Suprapubic skin (tissue), 4 donors: Measurements from ENCODE around the gene LACTB. TPM values are rescaled to one million over a fixed set of nuclear protein-coding genes. Genes with fewer than 3 reads are reported as not detected.

Source experiments
- DNase-seq, 2 donors: peaks; one replicate each; pipeline ENCODE4 v3.0.0-alpha.2; 2019; ENCODE audit warnings: low spot score in 2 of 2
- H3K27ac ChIP-seq: fragments of 200-600 bp; sonication (generic); one replicate; pipeline ENCODE4 v1.5.1; 2019
- H3K27me3 ChIP-seq: fragments of 200-600 bp; sonication (generic); one replicate; pipeline ENCODE4 v1.5.1; 2019
- H3K36me3 ChIP-seq: fragments of 200-600 bp; sonication (generic); one replicate; pipeline ENCODE4 v1.5.1; 2019
- H3K4me1 ChIP-seq: fragments of 200-600 bp; sonication (generic); one replicate; pipeline ENCODE4 v1.5.1; 2019
- H3K4me3 ChIP-seq: fragments of 200-600 bp; sonication (generic); one replicate; pipeline ENCODE4 v1.5.1; 2019; ENCODE audit warnings: mild to moderate bottlenecking
- H3K9me3 ChIP-seq: fragments of 200-600 bp; sonication (generic); one replicate; pipeline ENCODE4 v1.5.1; 2019
- CTCF ChIP-seq, 2 donors: fragments of 200-600 bp in 1 of 2; fragments of 450-650 bp in 1 of 2; sonication (generic) in 1 of 2; IDR thresholded peaks; one replicate each; pipeline ENCODE4 v1.5.1; 2016 to 2019; ENCODE audit warnings: antibody characterized with exemption in 2 of 2, mild to moderate bottlenecking in 1 of 2, moderate library complexity in 1 of 2
- EP300 ChIP-seq: sonication (generic); formaldehyde crosslinking; IDR thresholded peaks from one replicate; pipeline ENCODE4 v1.6.1; 2017; ENCODE audit warnings: antibody characterized with exemption
- POLR2A ChIP-seq, 2 donors: fragments of 450-650 bp; IDR thresholded peaks; one replicate each; pipeline ENCODE4 v1.6.1; 2017; ENCODE audit warnings: antibody characterized with exemption in 2 of 2, mild to moderate bottlenecking in 2 of 2, moderate library complexity in 2 of 2
- POLR2AphosphoS5 ChIP-seq, 3 donors: sonication (generic); formaldehyde crosslinking; IDR thresholded peaks; one replicate each; pipeline ENCODE4 v1.6.1; 2017; ENCODE audit warnings: antibody characterized with exemption in 3 of 3
- WGBS: methylation state at CpG from one replicate; pipeline ENCODE4 v1.1.5; 2018; 5-methylcytosine and 5-hydroxymethylcytosine counted together
- total RNA-seq, 4 donors: library from RNA; depleted of rRNA; stranded (reverse); fragments of >200 nt; gene quantifications; one replicate each; pipeline ENCODE4 v1.1.0, GENCODE V29; 2016

The LACTB gene
- total RNA-seq, 4 donors from 2014 or later: 11.3 to 15.9 (median 12.6) TPM

GRCh38 chr15:63075015-63075983 is 46.4 kb upstream of the LACTB start:
- 64% methylated on average over 17 of the region's 17 CpGs for WGBS
- DNase-seq: no peak
- TF ChIP-seq EP300 (no peak), POLR2AphosphoS5 (IDR thresholded peaks at IDR 0.05) (no peak), POLR2A (IDR thresholded peaks at IDR 0.05) (no peak), CTCF (IDR thresholded peaks at IDR 0.05) (no peak)
- peaks cover 9% of the 10 kb centered on the region for H3K4me1 ChIP-seq
- H3K4me3 ChIP-seq: no peak overlapping the region
- peaks cover 14% of the 10 kb centered on the region for H3K36me3 ChIP-seq
- no peak overlapping the region for H3K27ac ChIP-seq
- no peaks in the 10 kb centered on the region for H3K9me3 ChIP-seq
- no peaks in the 10 kb centered on the region for H3K27me3 ChIP-seq

GRCh38 chr15:63075984-63076713 is 45.5 kb upstream of the LACTB start:
- Histone ChIP-seq H3K27me3 (no peaks in the 10 kb centered on the region), H3K9me3 (no peaks in the 10 kb centered on the region), H3K4me3 (no peak overlapping the region), H3K4me1 (peaks cover 9% of the 10 kb centered on the region), H3K27ac (no peak overlapping the region), H3K36me3 (peaks cover 5% of the 10 kb centered on the region)
- 72% methylated on average over 12 of the region's 12 CpGs for WGBS
- no peak for DNase-seq
- no peak for TF ChIP-seq POLR2A (IDR thresholded peaks at IDR 0.05)
- no peak for TF ChIP-seq EP300
- no peak for TF ChIP-seq CTCF (IDR thresholded peaks at IDR 0.05)
- TF ChIP-seq POLR2AphosphoS5 (IDR thresholded peaks at IDR 0.05): no peak

GRCh38 chr15:63076714-63077046 is 45.0 kb upstream of the LACTB start:
- H3K36me3 ChIP-seq: no peaks in the 10 kb centered on the region
- TF ChIP-seq POLR2A (IDR thresholded peaks at IDR 0.05): no peak
- TF ChIP-seq CTCF (IDR thresholded peaks at IDR 0.05): no peak
- TF ChIP-seq POLR2AphosphoS5 (IDR thresholded peaks at IDR 0.05): no peak
- no peak for TF ChIP-seq EP300
- peaks cover 9% of the 10 kb centered on the region for H3K4me1 ChIP-seq
- no peak overlapping the region for H3K4me3 ChIP-seq
- 92% methylated on average over 4 of the region's 4 CpGs for WGBS
- no peaks in the 10 kb centered on the region for H3K27me3 ChIP-seq
- no peaks in the 10 kb centered on the region for H3K9me3 ChIP-seq
- no peak overlapping the region for H3K27ac ChIP-seq
- no peak for DNase-seq

- Histone ChIP-seq H3K4me3 (no peak overlapping the region), H3K27me3 (no peaks in the 10 kb centered on the region), H3K36me3 (no peaks in the 10 kb centered on the region), H3K9me3 (no peaks in the 10 kb centered on the region), H3K4me1 (peaks cover 9% of the 10 kb centered on the region), H3K27ac (no peak overlapping the region)
- DNase-seq: no peak
- no peak for TF ChIP-seq EP300
- TF ChIP-seq POLR2AphosphoS5 (IDR thresholded peaks at IDR 0.05): no peak
- 89% methylated on average over 6 of the region's 6 CpGs for WGBS
These were observed 43.7 kb upstream of the LACTB start for GRCh38 chr15:63077952-63078351.

- WGBS: 83% methylated on average over 13 of the region's 13 CpGs
- no peak for DNase-seq
- no peak for TF ChIP-seq POLR2AphosphoS5 (IDR thresholded peaks at IDR 0.05)
- TF ChIP-seq CTCF (IDR thresholded peaks at IDR 0.05): no peak
- no peak for TF ChIP-seq POLR2A (IDR thresholded peaks at IDR 0.05)
- no peak for TF ChIP-seq EP300
- Histone ChIP-seq H3K9me3 (no peaks in the 10 kb centered on the region), H3K4me3 (no peak overlapping the region), H3K27ac (no peak overlapping the region), H3K4me1 (peaks cover 9% of the 10 kb centered on the region), H3K36me3 (no peaks in the 10 kb centered on the region), H3K27me3 (no peaks in the 10 kb centered on the region)
These were observed 41.6 kb upstream of the LACTB start for GRCh38 chr15:63079947-63080626.
